Sigmoid colon (tissue), 7 donors: ENCODE data around the gene CA7. TPM values are rescaled to one million over a fixed set of nuclear protein-coding genes. Genes with fewer than 3 reads are reported as not detected.
A peak's percentile ranks its signal among the peaks of the same experiment; 100 is the strongest.

Experiments used
- DNase-seq: peaks from one replicate; pipeline ENCODE4 v3.0.0-alpha.2; 2019
- H3K27ac ChIP-seq, 4 donors: fragments of 200-600 bp; sonication (generic); one replicate each; pipeline ENCODE4 v1.5.1; 2016 to 2019; ENCODE audit warnings: mild to moderate bottlenecking in 1 of 4
- H3K27me3 ChIP-seq, 3 donors: fragments of 200-600 bp; sonication (generic); one replicate each; pipeline ENCODE4 v1.5.1; 2019; ENCODE audit warnings: mild to moderate bottlenecking in 1 of 3
- H3K36me3 ChIP-seq, 4 donors: fragments of 200-600 bp; sonication (generic); one replicate each; pipeline ENCODE4 v1.5.1; 2016 to 2019
- H3K4me1 ChIP-seq, 4 donors: fragments of 200-600 bp; sonication (generic); one replicate each; pipeline ENCODE4 v1.5.1; 2017 to 2019
- H3K4me3 ChIP-seq, 4 donors: fragments of 200-600 bp; sonication (generic); one replicate each; pipeline ENCODE4 v1.5.1; 2017 to 2019; ENCODE audit warnings: mild to moderate bottlenecking in 2 of 4, moderate library complexity in 1 of 4
- H3K9me3 ChIP-seq, 4 donors: fragments of 200-600 bp in 3 of 4; sonication (generic) in 3 of 4; one replicate each; pipeline versions ENCODE4 v1.5.1 to v1.6.1; 2013 to 2019
- EP300 ChIP-seq, 4 donors: sonication (generic); formaldehyde crosslinking; IDR thresholded peaks; one replicate each; pipeline ENCODE4 v1.6.1; 2017; ENCODE audit warnings: antibody characterized with exemption in 4 of 4
- POLR2A ChIP-seq, 2 donors: fragments of 450-650 bp; IDR thresholded peaks; one replicate each; pipeline ENCODE4 v1.6.1; 2016; ENCODE audit warnings: antibody characterized with exemption in 2 of 2, mild to moderate bottlenecking in 2 of 2, moderate library complexity in 2 of 2
- POLR2AphosphoS5 ChIP-seq, 4 donors: sonication (generic); formaldehyde crosslinking; IDR thresholded peaks; one replicate each; pipeline ENCODE4 v1.6.1; 2017; ENCODE audit warnings: antibody characterized with exemption in 4 of 4
- WGBS, 2 donors: extraction: QIAGEN DNeasy Blood & Tissue Kit; methylation state at CpG; one replicate each; pipeline ENCODE4 v1.1.7; 2013; 5-methylcytosine and 5-hydroxymethylcytosine counted together
- intact Hi-C: fragments of 100-400 bp; cut with DNase I; formaldehyde crosslinking; loops from one replicate; pipeline ENCODE4 v1.15.1; 2023
- polyA plus RNA-seq, 3 donors: library from polyadenylated mRNA; stranded (reverse); fragments of 200-250 nt; gene quantifications; one replicate each; pipeline ENCODE4 v1.2.3, GENCODE V29; 2013
- total RNA-seq, 4 donors: library from RNA; depleted of rRNA; stranded (reverse); fragments of >200 nt; gene quantifications; one replicate each; pipeline ENCODE4 v1.1.0, GENCODE V29; 2016
- TF ChIP-seq, protein P1 (sequence below), 4 experiments: fragments of 450-650 bp in 3 of 4; fragments of 200-600 bp in 1 of 4; IDR thresholded peaks; one replicate each; pipeline ENCODE4 v1.5.1; 2016 to 2019; ENCODE audit warnings: antibody characterized with exemption in 4 of 4, mild to moderate bottlenecking in 3 of 4, moderate library complexity in 2 of 4
- donor health status: healthy with polysubstance abuse.
- donor health status: Bipolar disorder and iron deficiency.
- donor health status: healthy.

Gene CA7
- total and polyA plus RNA-seq, 7 donors, result 1.9 to 188 (median 133) TPM; not detected in 3

DNA sequence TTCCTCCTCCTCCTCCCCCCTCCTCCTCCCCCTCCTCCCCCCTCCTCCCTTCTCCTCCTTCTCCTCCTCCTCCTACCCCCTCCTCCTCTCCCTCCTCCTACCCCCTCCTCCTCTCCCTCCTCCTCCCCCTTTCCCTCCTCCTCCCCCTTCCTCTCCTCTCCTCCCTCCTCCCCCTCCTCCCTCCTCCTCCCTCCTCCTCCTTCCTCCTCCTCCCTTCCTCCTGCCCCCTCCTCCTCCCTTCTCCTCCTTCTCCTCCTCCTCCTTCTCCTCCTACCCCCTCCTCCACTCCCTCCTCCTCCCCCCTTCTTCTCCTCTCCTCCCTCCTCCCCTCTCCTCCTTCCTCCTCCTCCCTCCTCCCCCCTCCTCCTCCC lies 29.5 kb downstream of the CA7 start:
- TF ChIP-seq, protein P1, sequence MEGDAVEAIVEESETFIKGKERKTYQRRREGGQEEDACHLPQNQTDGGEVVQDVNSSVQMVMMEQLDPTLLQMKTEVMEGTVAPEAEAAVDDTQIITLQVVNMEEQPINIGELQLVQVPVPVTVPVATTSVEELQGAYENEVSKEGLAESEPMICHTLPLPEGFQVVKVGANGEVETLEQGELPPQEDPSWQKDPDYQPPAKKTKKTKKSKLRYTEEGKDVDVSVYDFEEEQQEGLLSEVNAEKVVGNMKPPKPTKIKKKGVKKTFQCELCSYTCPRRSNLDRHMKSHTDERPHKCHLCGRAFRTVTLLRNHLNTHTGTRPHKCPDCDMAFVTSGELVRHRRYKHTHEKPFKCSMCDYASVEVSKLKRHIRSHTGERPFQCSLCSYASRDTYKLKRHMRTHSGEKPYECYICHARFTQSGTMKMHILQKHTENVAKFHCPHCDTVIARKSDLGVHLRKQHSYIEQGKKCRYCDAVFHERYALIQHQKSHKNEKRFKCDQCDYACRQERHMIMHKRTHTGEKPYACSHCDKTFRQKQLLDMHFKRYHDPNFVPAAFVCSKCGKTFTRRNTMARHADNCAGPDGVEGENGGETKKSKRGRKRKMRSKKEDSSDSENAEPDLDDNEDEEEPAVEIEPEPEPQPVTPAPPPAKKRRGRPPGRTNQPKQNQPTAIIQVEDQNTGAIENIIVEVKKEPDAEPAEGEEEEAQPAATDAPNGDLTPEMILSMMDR (IDR thresholded peaks at IDR 0.05), result no peak
- no peak for TF ChIP-seq POLR2A (IDR thresholded peaks at IDR 0.05)
- TF ChIP-seq POLR2AphosphoS5 (IDR thresholded peaks at IDR 0.05), result no peak
- no peak for TF ChIP-seq EP300 (IDR thresholded peaks at IDR 0.05)
- Histone ChIP-seq H3K36me3 (no peaks in the 10 kb centered on the region), H3K27me3 (no peaks in the 10 kb centered on the region), H3K9me3 (no peaks in the 10 kb centered on the region), H3K4me1 (peaks cover 0 to 10% (median 6%) of the 10 kb centered on the region in 4 donors), H3K27ac (peak overlapping the region in 2 of 4 donors; percentile 49 to 52), H3K4me3 (no peak overlapping the region)
- intact Hi-C loops, result loop anchor here (1.0 to 5.0 kb wide), 3 partner anchors 146 to 467 kb away; no protein-coding TSS in a partner anchor
- no peak for DNase-seq

DNA sequence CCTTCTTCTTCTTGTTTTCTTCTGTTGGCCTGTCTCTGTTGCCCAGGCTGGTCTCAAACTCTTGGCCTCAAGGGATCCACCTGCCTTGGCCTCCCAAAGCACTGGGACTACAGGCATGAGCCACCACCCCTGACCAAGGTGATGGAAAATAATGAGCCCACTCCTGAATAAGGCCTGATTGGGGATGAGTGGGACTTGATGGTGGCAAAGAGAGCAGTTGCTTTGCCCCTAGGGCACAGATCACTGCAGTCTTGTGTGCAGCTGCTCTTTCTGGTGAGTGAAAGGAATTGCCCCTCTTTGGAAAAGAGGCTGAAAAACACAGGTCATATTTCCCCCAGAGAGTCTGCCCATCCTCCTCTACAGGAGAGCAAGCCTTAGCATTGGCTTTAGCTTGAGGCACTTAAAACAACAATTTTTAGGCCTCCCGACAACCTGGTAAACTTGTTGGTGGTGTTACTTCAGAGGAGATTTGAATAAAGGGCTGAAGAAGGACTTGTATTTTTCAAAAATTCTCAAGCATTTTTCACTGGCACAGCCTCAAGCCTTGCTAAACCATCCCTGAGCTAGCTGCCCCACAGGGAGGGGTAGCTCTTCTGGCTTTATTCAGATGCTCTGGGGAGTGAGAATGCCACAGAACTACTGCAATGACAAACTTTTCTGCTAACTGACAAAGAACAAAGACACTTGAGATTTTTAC lies 30.0 kb downstream of the CA7 start:
- 80 to 84% methylated on average over 1 of the region's 1 CpG for WGBS, 2 donors
- no peak for DNase-seq
- Histone ChIP-seq H3K9me3 (no peaks in the 10 kb centered on the region), H3K4me3 (no peak overlapping the region), H3K27me3 (no peaks in the 10 kb centered on the region), H3K4me1 (peaks cover 0 to 10% (median 6%) of the 10 kb centered on the region in 4 donors), H3K36me3 (no peaks in the 10 kb centered on the region), H3K27ac (no peak overlapping the region)
- TF ChIP-seq, protein P1 (IDR thresholded peaks at IDR 0.05), result no peak
- TF ChIP-seq POLR2A (IDR thresholded peaks at IDR 0.05) (no peak), EP300 (IDR thresholded peaks at IDR 0.05) (no peak), POLR2AphosphoS5 (IDR thresholded peaks at IDR 0.05) (no peak)
- intact Hi-C loops, result loop anchor here (5.0 kb wide), 1 partner anchor 147 kb away; no protein-coding TSS in a partner anchor

DNA sequence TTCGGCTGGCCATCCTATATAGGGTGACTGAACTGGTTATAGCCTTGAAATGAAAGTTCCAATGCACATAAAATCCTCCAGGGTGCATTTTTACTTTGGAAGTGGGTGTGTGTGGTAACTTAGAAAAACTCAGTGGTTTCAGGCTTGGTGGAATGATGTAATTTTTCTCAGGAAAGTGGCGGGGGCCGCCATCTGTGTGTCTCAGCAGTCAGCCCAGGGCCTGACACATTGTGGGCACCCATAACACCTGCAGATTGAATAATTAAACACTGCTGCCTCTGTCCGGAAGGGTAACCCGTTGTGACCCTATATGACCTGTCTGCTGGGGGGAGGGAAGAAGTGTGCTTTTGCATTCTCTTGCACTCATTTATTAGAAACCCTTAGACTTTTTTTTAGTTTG lies 33.9 kb downstream of the CA7 start:
- WGBS, 2 donors, result 37 to 48% methylated on average over 5 of the region's 5 CpGs
- intact Hi-C loops, result loop anchor here (5.0 kb wide), 1 partner anchor 326 kb away; the partner anchor contains the start of genes CKLF and TK2
- peaks cover 0 to 17% (median 12%) of the 10 kb centered on the region in 4 donors for H3K4me1 ChIP-seq
- no peak overlapping the region for H3K27ac ChIP-seq
- no peaks in the 10 kb centered on the region for H3K36me3 ChIP-seq
- DNase-seq, result no peak
- H3K9me3 ChIP-seq, result no peaks in the 10 kb centered on the region
- H3K27me3 ChIP-seq, result no peaks in the 10 kb centered on the region
- no peak for TF ChIP-seq POLR2A (IDR thresholded peaks at IDR 0.05)
- TF ChIP-seq EP300 (IDR thresholded peaks at IDR 0.05), result no peak
- TF ChIP-seq POLR2AphosphoS5 (IDR thresholded peaks at IDR 0.05), result no peak
- TF ChIP-seq, protein P1 (IDR thresholded peaks at IDR 0.05), result no peak
- H3K4me3 ChIP-seq, result no peak overlapping the region

DNA sequence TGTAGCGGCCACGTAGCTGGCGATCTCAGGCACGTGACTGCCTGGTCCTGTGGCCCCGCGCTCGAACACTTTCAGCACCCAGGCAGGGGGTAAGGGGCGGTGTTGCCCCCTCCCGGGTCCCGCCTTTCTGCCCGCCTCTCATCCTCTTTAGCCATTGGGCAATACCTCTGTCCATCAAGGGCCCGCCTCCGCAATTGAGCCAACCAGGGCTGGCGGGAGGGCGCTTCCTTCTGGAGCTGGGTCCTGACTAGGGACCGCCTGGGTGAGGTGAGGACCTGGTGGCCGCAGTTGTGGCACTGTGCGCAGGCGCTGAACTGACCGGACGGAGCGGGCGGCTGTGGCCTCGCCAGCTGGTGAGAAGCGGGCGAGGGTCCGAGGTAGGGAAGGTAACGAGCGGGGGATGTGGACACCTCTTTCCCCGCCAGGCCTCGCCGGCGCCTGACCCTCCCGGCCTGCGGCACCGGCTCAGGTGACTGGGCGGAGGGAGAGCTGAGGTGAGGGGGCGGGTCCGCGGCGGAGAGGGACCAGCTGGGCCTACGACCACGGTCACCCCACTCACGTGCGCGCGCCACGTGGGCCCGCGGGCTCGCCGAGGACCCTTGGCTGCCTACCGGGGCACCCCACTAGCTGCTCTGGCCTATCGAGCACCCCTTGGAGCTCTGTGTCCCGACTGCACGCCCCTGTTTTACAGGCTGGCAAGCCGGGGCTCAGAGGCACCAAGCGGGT lies 36.2 kb downstream of the CA7 start, which contains the start of gene PDP2:
Gene PDP2 (plus strand): TSS at position 228 of the 726 bp plus-strand sequence. CDS start 3,770 bp downstream, outside the sequence.
- peak within 1 kb of the TSS; percentile 51 to 84 (median 72) for H3K4me3 ChIP-seq
- H3K27me3 ChIP-seq, result no peaks in the 10 kb centered on the region
- intact Hi-C loops, result no loop called here
- TF ChIP-seq, protein P1 (IDR thresholded peaks at IDR 0.05), result no peak
- peak; percentile 63 to 85 (median 80) for TF ChIP-seq POLR2AphosphoS5 (IDR thresholded peaks at IDR 0.05)
- TF ChIP-seq EP300 (IDR thresholded peaks at IDR 0.05), result no peak
- peak; percentile 52 to 78 for TF ChIP-seq POLR2A (IDR thresholded peaks at IDR 0.05)
- H3K27ac ChIP-seq, result peak within 1 kb of the TSS; percentile 48 to 68 (median 66)
- peak; percentile 98 for DNase-seq
- 0% methylated on average over 58 of the region's 58 CpGs for WGBS, 2 donors
- peaks cover 0 to 14% (median 10%) of the 10 kb centered on the region in 4 donors for H3K36me3 ChIP-seq
- H3K9me3 ChIP-seq, result no peaks in the 10 kb centered on the region
- H3K4me1 ChIP-seq, result peaks cover 0 to 17% (median 10%) of the 10 kb centered on the region in 4 donors
